Fibroblast of lung (primary cell): ENCODE measurements around the gene KIRREL3. TPM values are rescaled to one million over a fixed set of nuclear protein-coding genes. Genes with fewer than 3 reads are reported as not detected.
A peak's percentile ranks its signal among the peaks of the same experiment; 100 is the strongest.

Experiments
- DNase-seq, 2 donors: peaks; one replicate each; pipeline versions ENCODE4 v3.0.0 to v3.0.0-alpha.2; 2010; ENCODE audit warnings: low read depth in 2 of 2
- H2AFZ ChIP-seq: 2 replicates; pipeline ENCODE4 v1.5.1; 2012; ENCODE audit warnings: low read length, control low read depth, inconsistent platforms
- H3K27ac ChIP-seq: 2 replicates; pipeline ENCODE4 v1.5.1; 2011; ENCODE audit warnings: low read length, control low read depth; ENCODE audit not compliant: insufficient read depth
- H3K27me3 ChIP-seq: 2 replicates; pipeline ENCODE4 v1.5.1; 2011; ENCODE audit warnings: mild to moderate bottlenecking, low read length; ENCODE audit not compliant: control insufficient read depth, insufficient read depth
- H3K36me3 ChIP-seq: 2 replicates; pipeline ENCODE4 v1.5.1; 2011; ENCODE audit warnings: low read length; ENCODE audit not compliant: control insufficient read depth, insufficient read depth
- H3K4me1 ChIP-seq: 2 replicates; pipeline ENCODE4 v1.5.1; 2011; ENCODE audit warnings: low read length; ENCODE audit not compliant: control insufficient read depth, insufficient read depth; ENCODE audit errors: extremely low read depth
- H3K4me2 ChIP-seq: 2 replicates; pipeline ENCODE4 v1.5.1; 2011; ENCODE audit warnings: low read length, control low read depth; ENCODE audit not compliant: insufficient read depth; ENCODE audit errors: extremely low read depth
- H3K4me3 ChIP-seq, 4 experiments: fragments of 200-600 bp in 1 of 4; sonication (generic) in 1 of 4; replicated peaks in 1 of 4; 2 replicates each; pipeline ENCODE4 v1.5.1; 2011 to 2016; ENCODE audit warnings: low read length in 4 of 4, low read depth in 3 of 4, mild to moderate bottlenecking in 3 of 4, control low read depth in 2 of 4, inconsistent platforms in 1 of 4, mixed read lengths in 1 of 4; ENCODE audit not compliant: insufficient read depth in 1 of 4; ENCODE audit errors: control extremely low read depth in 1 of 4
- H3K79me2 ChIP-seq: 2 replicates; pipeline ENCODE4 v1.5.1; 2012; ENCODE audit warnings: mild to moderate bottlenecking, low read length, inconsistent platforms; ENCODE audit not compliant: control insufficient read depth, insufficient read depth
- H3K9ac ChIP-seq: 2 replicates; pipeline ENCODE4 v1.5.1; 2011; ENCODE audit warnings: mild to moderate bottlenecking, low read length, control low read depth; ENCODE audit not compliant: insufficient read depth
- H3K9me3 ChIP-seq: 2 replicates; pipeline ENCODE4 v1.5.1; 2012; ENCODE audit warnings: low read depth, low read length; ENCODE audit not compliant: control insufficient read depth, insufficient read depth
- H4K20me1 ChIP-seq: 2 replicates; pipeline ENCODE4 v1.5.1; 2011; ENCODE audit warnings: low read length; ENCODE audit not compliant: control insufficient read depth, insufficient read depth; ENCODE audit errors: extremely low read depth
- CTCF ChIP-seq, 2 donors: IDR thresholded peaks in 1 of 2; conservative IDR thresholded peaks in 1 of 2; 1 replicate in 1 of 2; 2 replicates in 1 of 2; pipeline ENCODE4 v1.5.1; 2011 to 2012; ENCODE audit warnings: low read length in 2 of 2, control low read depth in 1 of 2, inconsistent platforms in 1 of 2, low read depth in 1 of 2, mild to moderate bottlenecking in 1 of 2
- EZH2 ChIP-seq: IDR thresholded peaks from 2 replicates; pipeline ENCODE4 v1.5.1; 2012; ENCODE audit warnings: low read length, control low read depth, mild to moderate bottlenecking; ENCODE audit errors: missing control alignments
- polyA plus RNA-seq, 2 donors: library from polyadenylated mRNA; depleted of rRNA in 1 of 2; stranded (reverse) in 1 of 2; unstranded in 1 of 2; fragments of >200 nt; gene quantifications; 2 replicates each; pipeline ENCODE4 v1.2.1, GENCODE V29; 2011 to 2012; ENCODE audit warnings: missing spikeins in 1 of 2
- total RNA-seq: library from RNA; depleted of rRNA; stranded (reverse); fragments of >200 nt; gene quantifications from 2 replicates; pipeline ENCODE4 v1.2.1, GENCODE V29; 2014

KIRREL3 gene
- total and polyA plus RNA-seq, 2 donors (not counting 1 experiment from before 2014, with no cell fraction given) = 2.8 to 6.1 TPM

- H2AFZ ChIP-seq = no peak overlapping the region
- DNase-seq = no peak
- no peak overlapping the region for H3K4me2 ChIP-seq
- H3K36me3 ChIP-seq = no peaks in the 10 kb centered on the region
- no peak overlapping the region for H3K4me3 ChIP-seq
- no peaks in the 10 kb centered on the region for H3K4me1 ChIP-seq
- H4K20me1 ChIP-seq = no peaks in the 10 kb centered on the region
- no peaks in the 10 kb centered on the region for H3K9me3 ChIP-seq
- H3K9ac ChIP-seq = no peak overlapping the region
- no peaks in the 10 kb centered on the region for H3K79me2 ChIP-seq
- TF ChIP-seq CTCF (conservative IDR thresholded peaks at IDR 0.05 in 1 of 2, IDR thresholded peaks at IDR 0.05 in 1 of 2; ENCODE audit: low read depth in 1 of 2, low read length in 2 of 2) (no peak), EZH2 (no peak)
- H3K27me3 ChIP-seq = no peaks in the 10 kb centered on the region
- H3K27ac ChIP-seq = no peak overlapping the region
These were observed 189.8 kb downstream of the KIRREL3 start for GRCh38 chr11:126810776-126811175.

- Histone ChIP-seq H3K9ac (no peak overlapping the region), H3K79me2 (no peaks in the 10 kb centered on the region), H3K9me3 (no peaks in the 10 kb centered on the region), H2AFZ (no peak overlapping the region), H3K4me3 (no peak overlapping the region), H3K27me3 (no peaks in the 10 kb centered on the region), H3K4me2 (no peak overlapping the region), H4K20me1 (no peaks in the 10 kb centered on the region), H3K36me3 (no peaks in the 10 kb centered on the region), H3K4me1 (no peaks in the 10 kb centered on the region), H3K27ac (no peak overlapping the region)
- TF ChIP-seq EZH2 = no peak
- TF ChIP-seq CTCF (conservative IDR thresholded peaks at IDR 0.05 in 1 of 2, IDR thresholded peaks at IDR 0.05 in 1 of 2; ENCODE audit: low read depth in 1 of 2, low read length in 2 of 2) = no peak
- DNase-seq = peak in 1 of 2 donors; percentile 33
These were observed 190.9 kb downstream of the KIRREL3 start for GRCh38 chr11:126809514-126810289.

DNA sequence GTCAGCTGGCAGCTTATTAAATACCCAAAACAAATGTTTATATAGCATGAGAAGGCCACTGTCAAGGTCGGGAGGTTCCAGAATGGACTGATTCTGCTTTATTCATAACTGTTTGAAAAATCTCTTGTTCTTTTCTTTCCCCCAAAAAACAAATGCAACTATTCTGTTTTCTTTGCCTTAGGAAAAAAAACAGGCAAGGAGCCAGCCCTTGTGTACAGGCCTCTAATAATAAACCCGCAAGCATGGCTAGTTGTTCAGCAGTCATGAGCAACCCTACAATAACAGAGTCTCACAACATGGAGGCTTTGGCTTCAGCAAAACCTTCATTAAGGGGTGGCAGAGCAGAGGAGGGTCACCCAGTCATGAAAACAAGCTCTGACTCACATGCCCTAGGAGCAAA lies 191.7 kb downstream of the KIRREL3 start:
- peak in 1 of 2 donors; percentile 19 for DNase-seq
- Histone ChIP-seq H4K20me1 (no peaks in the 10 kb centered on the region), H3K9me3 (no peaks in the 10 kb centered on the region), H3K9ac (no peak overlapping the region), H2AFZ (no peak overlapping the region), H3K79me2 (no peaks in the 10 kb centered on the region), H3K36me3 (no peaks in the 10 kb centered on the region), H3K4me3 (no peak overlapping the region), H3K4me1 (no peaks in the 10 kb centered on the region), H3K4me2 (no peak overlapping the region), H3K27ac (no peak overlapping the region), H3K27me3 (no peaks in the 10 kb centered on the region)
- no peak for TF ChIP-seq CTCF (conservative IDR thresholded peaks at IDR 0.05 in 1 of 2, IDR thresholded peaks at IDR 0.05 in 1 of 2; ENCODE audit: low read depth in 1 of 2, low read length in 2 of 2)
- no peak for TF ChIP-seq EZH2
